ENCODE results near the gene HNRNPK. TPM values are rescaled to one million over a fixed set of nuclear protein-coding genes. Genes with fewer than 3 reads are reported as not detected.

HNRNPK gene
- total and polyA plus RNA-seq, 10 of the 15 experiments (the other 5 are each of a cell fraction or from before 2014, with no cell fraction given), result 235 to 970 (median 652) TPM

DNA sequence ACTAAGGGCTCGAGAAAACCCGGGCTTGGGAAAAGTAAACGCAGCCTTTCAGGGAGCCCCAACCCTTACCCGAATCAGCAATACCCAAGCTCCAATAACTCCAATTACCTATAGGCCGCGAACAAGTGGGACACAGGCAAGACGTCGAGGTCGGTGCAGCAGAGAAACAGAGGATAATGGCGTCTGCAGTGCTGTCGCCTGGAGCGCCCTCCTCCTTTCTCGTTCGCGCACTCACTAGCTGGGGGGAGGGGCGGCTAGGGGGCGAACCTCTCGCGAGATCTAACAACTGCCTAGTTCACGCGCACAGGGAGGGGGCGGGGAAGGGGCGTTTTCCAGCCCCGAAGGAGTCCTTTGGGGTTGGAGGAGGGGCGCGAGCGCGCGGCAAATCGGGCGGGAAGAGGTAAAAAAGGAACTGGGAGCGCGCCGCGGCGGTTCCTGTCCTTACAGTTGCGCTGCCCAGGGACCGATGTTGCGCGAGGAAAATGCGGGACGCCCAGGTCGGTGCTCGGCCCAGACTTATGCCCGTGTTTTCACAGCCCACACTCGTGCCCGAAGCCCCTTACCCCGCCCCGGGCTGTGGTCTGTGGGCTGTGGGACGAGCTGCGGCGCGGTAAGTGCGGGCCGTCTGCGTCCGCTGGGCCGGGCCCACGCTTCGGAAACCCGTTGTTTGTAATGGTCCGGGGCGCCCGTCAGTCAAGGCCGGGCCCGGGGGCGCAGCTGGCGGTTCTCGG is 545 bp upstream of the HNRNPK start, which contains the start of gene RMI1 (continued):
- TF ChIP-seq BACH1 (IDR thresholded peaks at IDR 0.05; ENCODE audit: borderline replicate concordance) (peak; percentile 9; the same call in 1 of the 2 replicates), SIN3A (IDR thresholded peaks at IDR 0.05; ENCODE audit: low read depth, low read length) (no peak), CBX5 (IDR thresholded peaks at IDR 0.05; ENCODE audit: low read depth) (0 out of 2 replicates have a peak, but pooled peaks have one; percentile 43), DPF2 (IDR thresholded peaks at IDR 0.05) (peak; percentile 38), MYC (IDR thresholded peaks at IDR 0.05; ENCODE audit: insufficient read depth, insufficient read length, insufficient replicate concordance, low read length, severe bottlenecking) (no peak), POLR2AphosphoS2 (IDR thresholded peaks at IDR 0.05; ENCODE audit: low read depth, low read length) (peak; percentile 82; the same call in 1 of the 2 replicates), SUPT20H (IDR thresholded peaks at IDR 0.05; ENCODE audit: borderline replicate concordance, control insufficient read depth, low read depth, low read length) (no peak), SKIL (IDR thresholded peaks at IDR 0.05; ENCODE audit: low read depth, poor library complexity, severe bottlenecking) (peak; percentile 78), JUNB (IDR thresholded peaks at IDR 0.05) (no peak), NR2C2 (IDR thresholded peaks at IDR 0.05; ENCODE audit: borderline replicate concordance, control insufficient read depth, insufficient read length, low read depth) (no peak), PRDM15 (CRISPR knock-in tag; IDR thresholded peaks at IDR 0.05) (no peak), KLF5 (IDR thresholded peaks at IDR 0.05; ENCODE audit: partially characterized antibody) (no peak), RFX5 (IDR thresholded peaks at IDR 0.05; ENCODE audit: low read depth, low read length) (no peak), SREBF2 (IDR thresholded peaks at IDR 0.05; ENCODE audit: low read length) (no peak), BMI1 (IDR thresholded peaks at IDR 0.05; ENCODE audit: borderline replicate concordance) (no peak), ZNF384 (IDR thresholded peaks at IDR 0.05; ENCODE audit: borderline replicate concordance, low read depth, low read length) (no peak), FOXK2 (IDR thresholded peaks at IDR 0.05) (no peak), SP1 (IDR thresholded peaks at IDR 0.05; ENCODE audit: low read depth, low read length) (no peak), E2F4 (IDR thresholded peaks at IDR 0.05; ENCODE audit: low read depth, low read length) (peak; percentile 61; the same call in 1 of the 2 replicates)
- TF ChIP-seq, protein P1, sequence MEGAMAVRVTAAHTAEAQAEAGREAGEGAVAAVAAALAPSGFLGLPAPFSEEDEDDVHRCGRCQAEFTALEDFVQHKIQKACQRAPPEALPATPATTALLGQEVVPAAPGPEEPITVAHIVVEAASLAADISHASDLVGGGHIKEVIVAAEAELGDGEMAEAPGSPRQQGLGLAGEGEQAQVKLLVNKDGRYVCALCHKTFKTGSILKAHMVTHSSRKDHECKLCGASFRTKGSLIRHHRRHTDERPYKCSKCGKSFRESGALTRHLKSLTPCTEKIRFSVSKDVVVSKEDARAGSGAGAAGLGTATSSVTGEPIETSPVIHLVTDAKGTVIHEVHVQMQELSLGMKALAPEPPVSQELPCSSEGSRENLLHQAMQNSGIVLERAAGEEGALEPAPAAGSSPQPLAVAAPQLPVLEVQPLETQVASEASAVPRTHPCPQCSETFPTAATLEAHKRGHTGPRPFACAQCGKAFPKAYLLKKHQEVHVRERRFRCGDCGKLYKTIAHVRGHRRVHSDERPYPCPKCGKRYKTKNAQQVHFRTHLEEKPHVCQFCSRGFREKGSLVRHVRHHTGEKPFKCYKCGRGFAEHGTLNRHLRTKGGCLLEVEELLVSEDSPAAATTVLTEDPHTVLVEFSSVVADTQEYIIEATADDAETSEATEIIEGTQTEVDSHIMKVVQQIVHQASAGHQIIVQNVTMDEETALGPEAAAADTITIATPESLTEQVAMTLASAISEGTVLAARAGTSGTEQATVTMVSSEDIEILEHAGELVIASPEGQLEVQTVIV (IDR thresholded peaks at IDR 0.05; ENCODE audit: borderline replicate concordance, partially characterized antibody), result no peak
